ENCODE results near the gene ATP1A1.

ATP1A1 gene

DNA sequence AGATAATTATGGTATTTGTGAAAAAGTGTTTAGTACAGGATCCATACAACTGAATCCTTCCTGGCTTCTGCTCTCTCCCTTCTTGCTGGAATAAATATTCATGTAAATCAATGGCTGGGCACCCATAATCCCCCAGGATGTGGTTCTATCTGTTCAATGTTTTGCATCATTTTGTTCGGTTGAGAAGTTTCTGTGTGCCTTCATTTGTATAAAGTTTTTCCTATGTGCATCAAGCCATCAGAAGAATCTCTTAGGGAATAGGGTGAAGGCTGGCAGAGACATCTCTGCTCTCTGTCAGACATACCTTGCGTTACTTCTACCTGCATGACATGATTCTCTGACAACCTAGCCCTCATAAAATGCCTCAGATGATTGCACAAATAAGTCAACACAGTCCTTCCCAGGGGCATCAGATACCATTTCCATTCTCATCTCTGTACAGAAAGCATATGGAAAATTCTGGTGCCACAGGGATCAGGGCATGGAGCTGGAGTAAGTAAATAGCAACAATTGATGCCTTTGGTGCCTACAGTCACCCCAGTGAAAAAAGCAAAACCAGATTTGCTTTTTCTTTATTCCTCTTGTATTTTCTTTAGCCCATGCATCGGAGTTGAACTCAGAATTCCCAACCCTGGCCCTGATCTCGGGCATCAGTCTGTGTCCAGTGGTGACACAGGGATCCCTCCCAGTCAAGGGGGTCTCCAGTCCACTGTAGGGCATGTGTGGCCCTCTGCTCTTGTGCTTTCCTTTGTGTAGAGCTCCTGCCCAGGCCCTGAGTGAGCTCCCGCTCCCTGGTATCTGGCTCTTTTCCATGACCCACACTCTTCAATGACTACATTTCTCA is 39.7 kb upstream of the ATP1A1 start:
- TF ChIP-seq, protein P1, sequence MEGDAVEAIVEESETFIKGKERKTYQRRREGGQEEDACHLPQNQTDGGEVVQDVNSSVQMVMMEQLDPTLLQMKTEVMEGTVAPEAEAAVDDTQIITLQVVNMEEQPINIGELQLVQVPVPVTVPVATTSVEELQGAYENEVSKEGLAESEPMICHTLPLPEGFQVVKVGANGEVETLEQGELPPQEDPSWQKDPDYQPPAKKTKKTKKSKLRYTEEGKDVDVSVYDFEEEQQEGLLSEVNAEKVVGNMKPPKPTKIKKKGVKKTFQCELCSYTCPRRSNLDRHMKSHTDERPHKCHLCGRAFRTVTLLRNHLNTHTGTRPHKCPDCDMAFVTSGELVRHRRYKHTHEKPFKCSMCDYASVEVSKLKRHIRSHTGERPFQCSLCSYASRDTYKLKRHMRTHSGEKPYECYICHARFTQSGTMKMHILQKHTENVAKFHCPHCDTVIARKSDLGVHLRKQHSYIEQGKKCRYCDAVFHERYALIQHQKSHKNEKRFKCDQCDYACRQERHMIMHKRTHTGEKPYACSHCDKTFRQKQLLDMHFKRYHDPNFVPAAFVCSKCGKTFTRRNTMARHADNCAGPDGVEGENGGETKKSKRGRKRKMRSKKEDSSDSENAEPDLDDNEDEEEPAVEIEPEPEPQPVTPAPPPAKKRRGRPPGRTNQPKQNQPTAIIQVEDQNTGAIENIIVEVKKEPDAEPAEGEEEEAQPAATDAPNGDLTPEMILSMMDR (IDR thresholded peaks at IDR 0.05; ENCODE audit: low read depth, low read length) = no peak
- no peak for DNase-seq (ENCODE audit: low read depth, low spot score)
- in situ Hi-C loops (cut with HindIII; ENCODE audit: low sequenced_read_pairs) = no loop called here
- no peak overlapping the region for H3K4me3 ChIP-seq (ENCODE audit: low read depth, low read length)

DNA sequence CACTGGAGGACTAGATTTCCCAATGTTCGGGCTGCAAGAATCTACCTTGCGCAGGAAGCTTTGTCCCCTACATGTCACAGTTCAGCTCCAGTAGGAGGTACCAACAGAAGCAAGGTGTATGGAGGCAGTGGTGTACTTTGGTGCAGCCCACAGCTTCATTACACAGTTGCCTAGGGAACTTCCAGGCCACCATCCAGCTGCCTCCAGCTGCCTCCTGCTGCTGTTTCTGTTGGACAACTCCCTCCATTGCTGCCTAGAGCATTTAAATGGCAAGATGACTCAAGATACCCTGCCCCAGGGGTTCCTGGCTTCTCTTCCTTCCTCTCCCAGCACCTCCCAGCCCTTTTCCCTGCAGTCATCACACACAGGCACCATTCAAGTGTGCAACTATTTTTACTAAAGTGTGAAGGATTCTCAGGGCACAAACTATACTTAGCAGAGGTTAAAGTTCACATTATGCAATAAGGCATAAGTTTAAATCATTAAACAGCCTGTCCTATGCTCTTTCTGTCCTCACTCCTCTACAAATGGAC is 39.0 kb upstream of the ATP1A1 start:
- H3K4me3 ChIP-seq (ENCODE audit: low read depth, low read length) = no peak overlapping the region
- peak; percentile 74 for DNase-seq (ENCODE audit: low read depth, low spot score)
- TF ChIP-seq, protein P1 (IDR thresholded peaks at IDR 0.05; ENCODE audit: low read depth, low read length) = no peak
- in situ Hi-C loops (cut with HindIII; ENCODE audit: low sequenced_read_pairs) = no loop called here

DNA sequence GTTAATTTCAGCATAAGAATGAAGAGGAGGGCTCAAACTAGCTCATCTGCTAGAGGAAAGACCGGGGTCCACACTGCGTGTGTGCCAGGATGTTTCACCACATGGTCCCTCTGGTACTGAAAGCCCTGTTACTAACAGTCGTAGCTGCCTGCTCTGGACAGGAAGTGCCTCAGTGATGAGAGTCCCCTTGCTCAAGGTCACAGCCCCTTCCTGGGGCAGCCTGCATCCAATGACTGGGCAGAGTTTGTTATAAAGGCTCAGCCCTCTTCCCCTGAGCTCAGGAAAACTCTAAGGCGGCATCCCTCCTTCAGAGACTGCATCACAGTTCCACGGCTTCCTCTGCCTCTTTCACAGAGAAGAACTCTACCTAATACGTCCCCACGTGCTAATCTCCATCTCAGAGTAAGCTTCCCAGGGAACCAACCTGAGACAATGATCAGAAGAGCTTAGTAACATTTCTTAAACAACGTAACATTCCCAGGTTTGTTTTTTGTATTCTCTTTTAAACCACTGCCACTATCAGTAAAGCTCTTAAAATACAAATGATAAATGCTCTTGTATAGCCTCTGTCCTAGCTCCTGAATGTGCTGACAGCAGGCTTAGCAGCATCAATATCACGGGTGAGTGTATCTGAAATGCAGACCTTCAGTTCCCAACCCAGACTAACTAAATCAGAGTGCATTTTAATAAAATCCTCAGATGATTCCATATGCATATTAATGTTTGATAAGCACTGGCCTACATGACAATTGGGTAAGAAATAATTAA is 38.0 kb upstream of the ATP1A1 start:
- DNase-seq (ENCODE audit: low read depth, low spot score) = no peak
- TF ChIP-seq, protein P1 (IDR thresholded peaks at IDR 0.05; ENCODE audit: low read depth, low read length) = no peak
- in situ Hi-C loops (cut with HindIII; ENCODE audit: low sequenced_read_pairs) = no loop called here
- no peak overlapping the region for H3K4me3 ChIP-seq (ENCODE audit: low read depth, low read length)

DNA sequence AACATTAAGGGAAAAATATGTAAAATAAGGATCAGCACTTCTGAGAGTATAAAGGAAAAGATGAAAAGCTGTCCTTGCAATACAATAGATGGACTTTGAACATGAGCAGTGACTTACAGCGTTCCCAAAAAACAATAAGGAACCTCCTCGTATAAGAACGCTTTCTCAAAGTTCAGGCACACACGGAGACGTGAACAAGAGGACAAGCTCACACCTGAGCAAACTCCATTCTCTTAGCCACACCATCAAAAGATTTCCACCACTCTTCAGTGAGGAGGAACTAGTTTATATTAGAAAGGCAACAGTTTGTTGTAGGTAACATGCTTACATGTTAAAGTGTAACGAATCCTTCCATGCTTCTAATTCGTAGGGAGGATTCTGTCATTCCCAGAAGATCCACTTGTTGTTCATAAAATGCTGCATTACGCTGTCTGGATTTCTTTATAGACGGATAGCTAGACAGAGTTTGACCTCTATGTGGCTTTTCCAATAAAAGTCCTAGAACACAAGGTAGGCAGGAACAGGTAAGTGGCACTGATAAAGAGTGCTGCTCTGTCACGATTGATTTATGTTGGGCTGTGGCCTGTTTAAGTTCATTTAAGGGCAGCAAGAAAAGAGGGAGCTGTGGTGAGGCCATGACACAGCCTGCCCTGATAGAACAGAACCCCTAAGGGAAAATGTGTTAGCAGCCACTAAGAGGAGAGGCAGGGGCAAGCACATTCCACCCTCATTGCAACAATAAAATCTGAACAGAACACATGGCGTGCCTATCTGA is 37.0 kb upstream of the ATP1A1 start:
- TF ChIP-seq, protein P1 (IDR thresholded peaks at IDR 0.05; ENCODE audit: low read depth, low read length) = no peak
- in situ Hi-C loops (cut with HindIII; ENCODE audit: low sequenced_read_pairs) = no loop called here
- DNase-seq (ENCODE audit: low read depth, low spot score) = no peak
- H3K4me3 ChIP-seq (ENCODE audit: low read depth, low read length) = no peak overlapping the region

DNA sequence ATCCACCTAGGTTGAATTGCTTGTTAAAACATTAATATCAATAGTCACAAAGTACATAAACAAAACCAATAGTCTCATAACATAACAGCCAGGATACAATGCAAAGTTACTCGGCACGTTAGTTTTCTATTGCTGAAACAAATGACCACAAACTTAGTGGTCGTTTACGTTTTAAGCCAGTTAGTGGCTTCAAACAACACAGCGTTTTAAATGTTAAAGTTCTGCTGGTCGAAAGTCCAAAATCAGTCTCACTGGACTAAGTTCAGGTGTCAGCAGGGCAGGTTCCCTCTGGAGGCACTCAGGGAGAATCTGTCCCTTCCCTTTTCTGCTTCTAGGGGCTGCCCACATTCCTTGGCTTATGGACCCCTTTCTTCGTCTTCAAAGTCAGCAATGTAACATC is 35.6 kb upstream of the ATP1A1 start:
- H3K4me3 ChIP-seq (ENCODE audit: low read depth, low read length) = no peak overlapping the region
- TF ChIP-seq, protein P1 (IDR thresholded peaks at IDR 0.05; ENCODE audit: low read depth, low read length) = no peak
- DNase-seq (ENCODE audit: low read depth, low spot score) = no peak
- in situ Hi-C loops (cut with HindIII; ENCODE audit: low sequenced_read_pairs) = no loop called here

DNA sequence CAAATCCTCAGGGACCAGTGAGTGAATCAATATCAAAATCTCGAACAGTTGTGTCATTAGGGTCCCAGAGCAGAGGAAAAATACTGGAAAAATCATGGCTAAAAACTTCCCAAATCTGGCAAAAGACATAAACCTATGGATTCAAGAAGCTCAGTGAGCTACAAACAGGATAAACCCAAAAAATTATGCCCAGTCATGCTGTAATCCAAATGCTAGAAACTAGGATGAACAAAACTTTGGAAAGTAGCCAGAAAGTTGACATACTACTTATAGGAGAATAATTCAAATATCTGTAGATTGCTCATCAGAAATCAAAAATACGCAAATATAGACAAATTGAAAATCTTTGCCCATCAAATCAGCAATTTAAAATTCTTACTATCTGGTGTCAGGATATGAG is 34.6 kb upstream of the ATP1A1 start:
- TF ChIP-seq, protein P1 (IDR thresholded peaks at IDR 0.05; ENCODE audit: low read depth, low read length) = no peak
- in situ Hi-C loops (cut with HindIII; ENCODE audit: low sequenced_read_pairs) = no loop called here
- no peak overlapping the region for H3K4me3 ChIP-seq (ENCODE audit: low read depth, low read length)
- no peak for DNase-seq (ENCODE audit: low read depth, low spot score)

Data from astrocyte of the spinal cord (primary cell).